SK-N-SH (cell line): ENCODE data around the gene CEBPG. TPM values are rescaled to one million over a fixed set of nuclear protein-coding genes. Genes with fewer than 3 reads are reported as not detected.

Experiments
- CTCF ChIA-PET: fragments of 300-600, 350-600 bp; formaldehyde crosslinking; extraction: SDS; loops from one replicate; lab custom pipeline; 2021; lab: Yijun Ruan, JAX
- POLR2A ChIA-PET: fragments of 350-600 bp; sonication (Branson Sonifier 250); formaldehyde crosslinking; extraction: SDS; loops from one replicate; lab custom pipeline; 2020; ENCODE audit warnings: antibody characterized with exemption, inconsistent platforms; lab: Yijun Ruan, JAX
- DNase-seq: peaks from one replicate; pipeline ENCODE4 v3.0.0; 2012
- H2AFZ ChIP-seq: fragments of 200-600 bp; sonication (generic); 2 replicates; pipeline ENCODE4 v1.8.1; 2016; ENCODE audit warnings: antibody characterized with exemption, mild to moderate bottlenecking, low read depth
- H3F3A ChIP-seq: fragments of 200-600 bp; sonication (generic); replicated peaks from 2 replicates; pipeline ENCODE3; 2016; ENCODE audit warnings: antibody characterized with exemption, mild to moderate bottlenecking; ENCODE audit not compliant: insufficient read depth
- H3K27ac ChIP-seq, 2 experiments: fragments of 200-500 bp in 1 of 2; fragments of 200-600 bp in 1 of 2; sonication (Bioruptor generic) in 1 of 2; sonication (generic), shearing (Covaris generic) in 1 of 2; 2 replicates each; pipeline versions ENCODE4 v1.5.1 to v1.6.1; 2014 to 2016; ENCODE audit warnings: low read depth in 2 of 2, inconsistent platforms in 1 of 2, low read length in 1 of 2, mild to moderate bottlenecking in 1 of 2, mixed read lengths in 1 of 2
- H3K27me3 ChIP-seq: fragments of 200-600 bp; sonication (generic), shearing (Covaris generic); 2 replicates; pipeline ENCODE4 v1.6.1; 2016; ENCODE audit warnings: mixed run types; ENCODE audit not compliant: insufficient read depth
- H3K36me3 ChIP-seq, 2 experiments: fragments of 200-500 bp in 1 of 2; fragments of 200-600 bp in 1 of 2; sonication (Bioruptor generic) in 1 of 2; sonication (generic) in 1 of 2; replicated peaks in 1 of 2; 2 replicates each; pipeline versions ENCODE3 to v1.5.1; 2014 to 2016; ENCODE audit warnings: low read length in 1 of 2, mild to moderate bottlenecking in 1 of 2; ENCODE audit not compliant: insufficient read depth in 2 of 2, control insufficient read depth in 1 of 2
- H3K4me1 ChIP-seq, 2 experiments: fragments of 200-500 bp in 1 of 2; fragments of 200-600 bp in 1 of 2; sonication (Bioruptor generic) in 1 of 2; sonication (generic), shearing (Covaris generic) in 1 of 2; 2 replicates each; pipeline versions ENCODE4 v1.5.1 to v1.6.1; 2014 to 2016; ENCODE audit warnings: low read depth in 1 of 2, low read length in 1 of 2, mixed run types in 1 of 2; ENCODE audit not compliant: insufficient read depth in 2 of 2, control insufficient read depth in 1 of 2
- H3K4me2 ChIP-seq: fragments of 200-600 bp; sonication (generic), shearing (Covaris generic); 2 replicates; pipeline ENCODE4 v1.6.1; 2017; ENCODE audit warnings: mixed run types
- H3K4me3 ChIP-seq, 2 experiments: fragments of 200-500 bp in 1 of 2; fragments of 200-600 bp in 1 of 2; sonication (Bioruptor generic) in 1 of 2; sonication (generic), shearing (Covaris generic) in 1 of 2; 2 replicates each; pipeline versions ENCODE4 v1.5.1 to v1.8.1; 2014 to 2016; ENCODE audit warnings: low read depth in 2 of 2, inconsistent platforms in 1 of 2, low read length in 1 of 2, mild to moderate bottlenecking in 1 of 2, mixed read lengths in 1 of 2, moderate library complexity in 1 of 2
- H3K79me2 ChIP-seq: fragments of 200-600 bp; sonication (generic); 2 replicates; pipeline ENCODE4 v1.8.1; 2017; ENCODE audit warnings: mild to moderate bottlenecking; ENCODE audit not compliant: insufficient read depth
- H3K9ac ChIP-seq: fragments of 200-600 bp; sonication (generic); 2 replicates; pipeline ENCODE4 v1.6.1; 2017; ENCODE audit warnings: mixed run types
- H3K9me2 ChIP-seq: fragments of 200-600 bp; sonication (generic); 2 replicates; pipeline ENCODE4 v1.6.1; 2017; ENCODE audit warnings: mixed run types
- H3K9me3 ChIP-seq: fragments of 200-600 bp; sonication (generic); 2 replicates; pipeline ENCODE4 v1.6.1; 2017; ENCODE audit warnings: mixed run types, mild to moderate bottlenecking, moderate library complexity
- H4K20me1 ChIP-seq: fragments of 200-600 bp; sonication (generic); 2 replicates; pipeline ENCODE4 v1.6.1; 2017; ENCODE audit warnings: mild to moderate bottlenecking, mixed run types; ENCODE audit not compliant: insufficient read depth
- CTCF ChIP-seq: fragments of 200-600 bp; sonication (generic); IDR thresholded peaks from 2 replicates; pipeline ENCODE4 v1.6.1; 2017; ENCODE audit warnings: antibody characterized with exemption, mild to moderate bottlenecking, moderate library complexity
- ELF1 ChIP-seq: IDR thresholded peaks from 2 replicates; pipeline ENCODE4 v1.4.0; 2012
- EP300 ChIP-seq, 2 experiments: IDR thresholded peaks; 2 replicates each; pipeline versions ENCODE4 v1.4.0 to v1.6.1; 2012; ENCODE audit warnings: borderline replicate concordance in 1 of 2, low read depth in 1 of 2, low read length in 1 of 2
- GABPA ChIP-seq: IDR thresholded peaks from 2 replicates; pipeline ENCODE4 v1.4.0; 2012; ENCODE audit warnings: low read depth, mild to moderate bottlenecking
- IRF3 ChIP-seq: fragments of 150-350 bp; IDR thresholded peaks from 2 replicates; pipeline ENCODE4 v1.6.1; 2016; ENCODE audit warnings: mild to moderate bottlenecking, low read depth, low read length
- MEF2A ChIP-seq: IDR thresholded peaks from 2 replicates; pipeline ENCODE4 v1.4.0; 2012; ENCODE audit warnings: low read depth, borderline replicate concordance
- POLR2AphosphoS5 ChIP-seq: IDR thresholded peaks from 2 replicates; pipeline ENCODE4 v1.6.1; 2012; ENCODE audit warnings: low read depth, low read length
- RFX5 ChIP-seq: IDR thresholded peaks from 2 replicates; pipeline ENCODE4 v1.6.1; 2012; ENCODE audit warnings: mild to moderate bottlenecking, improper control_type of control experiment, low read length
- RXRA ChIP-seq: IDR thresholded peaks from 2 replicates; pipeline ENCODE4 v1.4.0; 2012; ENCODE audit warnings: low read depth, mild to moderate bottlenecking, borderline replicate concordance
- TAF1 ChIP-seq: IDR thresholded peaks from 2 replicates; pipeline ENCODE4 v1.6.1; 2012; ENCODE audit warnings: low read depth, mild to moderate bottlenecking, low read length, moderate library complexity, borderline replicate concordance
- WGBS: methylation state at CpG from one replicate; pipeline ENCODE4 v1.1.6; 2017; ENCODE audit warnings: low lambda C conversion rate; 5-methylcytosine and 5-hydroxymethylcytosine counted together
- polyA plus RNA-seq, 3 experiments: library from polyadenylated mRNA; depleted of rRNA; stranded (reverse); fragments of >200 nt; gene quantifications; 2 replicates each; pipeline ENCODE4 v1.2.3, GENCODE V29; 2012

CEBPG gene
- polyA plus RNA-seq, 1 of the 3 experiments (the other 2 are of a cell fraction) = 9.1 TPM

GRCh38 chr19:33383720-33384292 lies 10.3 kb downstream of the CEBPG start:
- no peak for TF ChIP-seq MEF2A
- TF ChIP-seq GABPA = no peak
- no peak for TF ChIP-seq EP300 (IDR thresholded peaks at IDR 0.05; ENCODE audit: borderline replicate concordance in 1 of 2, low read depth in 1 of 2, low read length in 1 of 2)
- TF ChIP-seq RXRA = no peak
- TF ChIP-seq TAF1 = no peak
- no peak for TF ChIP-seq POLR2AphosphoS5
- TF ChIP-seq RFX5 = no peak
- TF ChIP-seq IRF3 = no peak
- no peak for TF ChIP-seq ELF1
- Histone ChIP-seq H3F3A (no peaks in the 10 kb centered on the region), H3K4me2 (no peak overlapping the region), H3K27ac (no peak overlapping the region), H3K9me3 (no peaks in the 10 kb centered on the region), H3K4me1 (peaks cover 0 to 14% of the 10 kb centered on the region in 2 experiments; a peak in 1 of 4 replicates), H3K9ac (no peak overlapping the region), H3K36me3 (peaks cover 18 to 36% of the 10 kb centered on the region in 2 experiments), H3K9me2 (no peaks in the 10 kb centered on the region), H3K79me2 (peaks cover 78% of the 10 kb centered on the region), H4K20me1 (peaks cover 98% of the 10 kb centered on the region), H3K4me3 (no peak overlapping the region), H3K27me3 (no peaks in the 10 kb centered on the region), H2AFZ (no peak overlapping the region)
- ChIA-PET POLR2A (interaction anchor here (2.3 kb wide), 1 partner anchor 10 kb away, joined by 10 read pairs; the partner anchor contains the start of gene CEBPG), CTCF (interaction anchor here (0.7 to 5.4 kb wide), 6 partner anchors 8 to 601 kb away, joined by 3 to 32 read pairs (median 9); partner anchors contain the start of gene CEBPG)
- 96% methylated on average over 13 of the region's 13 CpGs for WGBS
- DNase-seq = no peak

- no peaks in the 10 kb centered on the region for H3K9me3 ChIP-seq
- H4K20me1 ChIP-seq = peaks cover 90% of the 10 kb centered on the region
- H3K9me2 ChIP-seq = no peaks in the 10 kb centered on the region
- WGBS = 94% methylated on average over 8 of the region's 8 CpGs
- H2AFZ ChIP-seq = no peak overlapping the region
- no peaks in the 10 kb centered on the region for H3F3A ChIP-seq
- ChIA-PET POLR2A (interaction anchor here (1.0 to 2.1 kb wide), 2 partner anchors 8 to 11 kb away, joined by 5 to 8 read pairs; partner anchors contain the start of gene CEBPG), CTCF (interaction anchor here (1.7 to 5.4 kb wide), 4 partner anchors 11 to 144 kb away, joined by 4 to 32 read pairs (median 9); partner anchors contain the start of gene CEBPG)
- H3K4me1 ChIP-seq = peaks cover 0 to 25% of the 10 kb centered on the region in 2 experiments; a peak in 1 of 4 replicates
- H3K27me3 ChIP-seq = no peaks in the 10 kb centered on the region
- H3K9ac ChIP-seq = no peak overlapping the region
- H3K4me3 ChIP-seq = no peak overlapping the region
- H3K4me2 ChIP-seq = no peak overlapping the region
- H3K79me2 ChIP-seq = peaks cover 66% of the 10 kb centered on the region
- peaks cover 8 to 28% of the 10 kb centered on the region in 2 experiments for H3K36me3 ChIP-seq
- DNase-seq = no peak
- TF ChIP-seq CTCF = no peak
- TF ChIP-seq POLR2AphosphoS5 = no peak
- TF ChIP-seq IRF3 = no peak
- no peak overlapping the region for H3K27ac ChIP-seq
Measured at GRCh38 chr19:33384983-33385382, 11.5 kb downstream of the CEBPG start.
